ENCODE data around the gene CBLC.
A peak's percentile ranks its signal among the peaks of the same experiment; 100 is the strongest.

Gene CBLC

GRCh38 chr19:44732235-44733014 is 45.3 kb upstream of the CBLC start:
- H3K27ac ChIP-seq: peak overlapping the region; percentile 44
- no peak for TF ChIP-seq CTCF (conservative IDR thresholded peaks at IDR 0.05; ENCODE audit: low read depth)
- ChIA-PET CTCF (interaction anchor here (0.8 kb wide), 1 partner anchor 9 kb away, joined by 4 read pairs; no protein-coding TSS in a partner anchor), POLR2A (ENCODE audit: low non-redundant PET) (no interaction called here)
- DNase-seq (ENCODE audit: low spot score): no peak

GRCh38 chr19:44734357-44734756 is 43.3 kb upstream of the CBLC start:
- ChIA-PET POLR2A (ENCODE audit: low non-redundant PET) (no interaction called here), CTCF (no interaction called here)
- H3K27ac ChIP-seq: no peak overlapping the region
- no peak for TF ChIP-seq CTCF (conservative IDR thresholded peaks at IDR 0.05; ENCODE audit: low read depth)
- DNase-seq (ENCODE audit: low spot score): no peak

GRCh38 chr19:44735011-44735410 is 42.7 kb upstream of the CBLC start:
- POLR2A ChIA-PET (ENCODE audit: low non-redundant PET): no interaction called here
- DNase-seq (ENCODE audit: low spot score): no peak
- H3K27ac ChIP-seq: peak overlapping the region; percentile 38; the same call in 1 of the 2 replicates
- CTCF ChIA-PET: no interaction called here
- TF ChIP-seq CTCF (conservative IDR thresholded peaks at IDR 0.05; ENCODE audit: low read depth): no peak

- no peak for TF ChIP-seq CTCF (conservative IDR thresholded peaks at IDR 0.05; ENCODE audit: low read depth)
- POLR2A ChIA-PET (ENCODE audit: low non-redundant PET): no interaction called here
- CTCF ChIA-PET: interaction anchor here (1.0 to 2.5 kb wide), 2 partner anchors 13 to 33 kb away, joined by 3 to 12 read pairs; no protein-coding TSS in a partner anchor
- peak overlapping the region; percentile 67 for H3K27ac ChIP-seq
- no peak for DNase-seq (ENCODE audit: low spot score)
Observed at GRCh38 chr19:44737238-44738071, 40.2 kb upstream of the CBLC start.

- peak overlapping the region; percentile 67 for H3K27ac ChIP-seq
- no peak for TF ChIP-seq CTCF (conservative IDR thresholded peaks at IDR 0.05; ENCODE audit: low read depth)
- ChIA-PET CTCF (interaction anchor here (1.0 to 2.5 kb wide), 2 partner anchors 14 to 33 kb away, joined by 3 to 12 read pairs; no protein-coding TSS in a partner anchor), POLR2A (ENCODE audit: low non-redundant PET) (no interaction called here)
- no peak for DNase-seq (ENCODE audit: low spot score)
Observed at GRCh38 chr19:44738136-44738535, 39.6 kb upstream of the CBLC start.
